GM18526 (cell line): ENCODE results near the gene TMEM42.

Source experiments
- POLR2A ChIP-seq: IDR thresholded peaks from 3 replicates; pipeline ENCODE4 v1.6.1; 2011; ENCODE audit not compliant: insufficient read length; ENCODE audit errors: extremely low read depth

TMEM42 gene

DNA sequence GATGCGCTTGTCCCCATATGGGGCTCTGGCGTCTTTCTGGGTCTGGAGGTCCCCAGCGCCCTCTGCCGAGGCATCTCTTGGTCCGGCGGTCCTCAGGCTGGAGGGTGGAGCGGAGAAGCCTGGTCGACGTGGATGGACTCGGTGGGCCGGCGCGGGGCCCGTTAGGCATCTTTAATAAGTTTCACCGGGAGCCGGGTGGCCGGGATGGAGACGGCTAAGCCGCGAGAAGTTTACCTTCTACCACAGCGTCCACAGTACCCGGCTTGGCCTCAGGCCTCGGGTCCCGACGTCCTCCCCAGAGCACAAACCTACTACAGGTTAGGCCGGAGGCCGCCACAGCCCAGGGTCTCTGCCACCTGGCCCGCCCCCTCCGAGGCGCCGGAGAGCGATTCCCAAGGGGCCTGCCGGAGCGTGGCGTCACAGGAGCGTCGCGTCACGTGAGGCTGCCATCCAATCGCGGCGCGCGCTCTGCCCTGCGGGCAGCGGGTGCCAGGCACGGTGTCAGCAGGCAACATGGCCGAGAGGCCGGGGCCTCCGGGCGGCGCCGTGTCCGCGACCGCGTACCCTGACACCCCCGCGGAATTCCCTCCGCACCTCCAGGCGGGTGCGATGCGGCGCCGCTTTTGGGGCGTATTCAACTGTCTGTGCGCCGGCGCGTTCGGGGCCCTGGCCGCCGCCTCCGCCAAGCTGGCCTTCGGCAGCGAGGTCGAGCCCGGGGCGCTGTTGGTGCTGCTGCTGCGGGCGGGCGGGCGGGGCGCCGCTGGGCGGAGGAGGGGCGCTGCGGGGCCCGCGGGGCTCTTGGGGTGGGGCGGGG lies at the start of gene TMEM42:
TSS of gene TMEM42 (plus strand) at position 501 of the 814 bp plus-strand sequence. CDS start at position 514, 13 bp downstream.
- TF ChIP-seq POLR2A, result peak; percentile 90

DNA sequence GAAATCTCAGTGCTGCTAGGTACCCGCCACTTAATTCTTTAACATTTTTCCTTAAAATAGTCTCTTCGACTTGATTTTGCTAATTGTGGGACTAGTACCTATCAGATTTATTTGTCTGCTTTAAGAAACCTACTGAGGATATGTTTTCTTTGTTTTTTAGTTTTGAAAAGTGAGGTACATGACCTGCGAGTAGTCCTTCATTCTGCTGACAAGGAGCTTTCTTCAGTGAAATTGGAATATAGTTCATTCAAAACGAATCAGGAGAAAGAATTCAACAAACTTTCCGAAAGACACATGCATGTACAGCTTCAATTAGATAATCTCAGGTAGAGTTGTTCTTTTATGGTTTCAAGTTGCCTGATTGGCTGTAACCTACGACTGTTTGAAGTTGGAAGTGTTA lies 47.0 kb upstream of the TMEM42 start:
- TF ChIP-seq POLR2A, result no peak

DNA sequence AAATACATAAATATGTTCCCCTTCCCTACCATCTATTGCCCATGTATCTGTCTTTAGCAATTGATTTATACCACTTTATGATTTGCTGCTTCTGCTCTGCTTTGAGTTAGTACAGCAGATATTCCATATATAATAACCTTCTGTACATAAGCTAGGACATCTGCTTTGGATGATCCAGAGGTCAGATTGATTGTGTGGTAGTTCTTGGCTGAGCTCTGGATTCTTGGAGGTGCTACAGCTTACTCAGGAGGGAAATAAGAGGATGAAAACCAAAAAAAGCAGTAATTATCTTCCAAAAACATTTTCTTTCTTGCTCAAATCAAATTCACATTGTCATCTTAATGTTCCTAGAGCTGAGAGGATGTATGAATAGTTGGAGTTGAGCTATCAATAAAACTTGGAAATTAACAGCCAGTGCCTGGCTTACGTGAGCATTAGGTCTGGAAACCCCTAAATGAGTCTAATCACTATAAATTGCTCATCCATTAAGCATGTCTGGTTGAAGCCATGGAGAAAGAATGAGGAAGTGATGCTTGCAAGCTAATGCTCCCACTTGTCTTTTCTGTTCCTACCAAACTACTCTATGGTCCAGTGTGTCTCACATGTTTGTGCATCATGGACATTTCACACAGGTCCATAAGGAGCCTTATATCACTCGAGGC lies 36.3 kb upstream of the TMEM42 start:
- no peak for TF ChIP-seq POLR2A

DNA sequence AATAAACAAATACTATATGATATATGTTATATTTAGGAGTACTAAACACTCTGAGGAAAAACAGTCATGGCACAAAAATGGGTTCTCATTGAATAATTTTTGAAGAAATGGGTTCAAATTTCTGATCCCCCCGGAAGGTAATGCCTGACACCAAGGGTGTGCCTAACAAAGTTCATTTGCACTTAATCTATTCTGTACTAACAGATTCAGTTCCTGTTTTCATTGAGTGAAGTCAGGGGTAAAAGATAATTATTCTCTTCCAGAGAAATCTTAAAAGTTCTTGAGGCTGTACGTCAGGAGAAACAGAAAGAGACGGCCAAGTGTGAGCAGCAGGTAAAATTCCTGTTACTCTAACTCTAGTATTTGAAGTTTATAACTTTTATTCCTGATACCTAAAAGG lies 34.5 kb upstream of the TMEM42 start:
- TF ChIP-seq POLR2A, result no peak

DNA sequence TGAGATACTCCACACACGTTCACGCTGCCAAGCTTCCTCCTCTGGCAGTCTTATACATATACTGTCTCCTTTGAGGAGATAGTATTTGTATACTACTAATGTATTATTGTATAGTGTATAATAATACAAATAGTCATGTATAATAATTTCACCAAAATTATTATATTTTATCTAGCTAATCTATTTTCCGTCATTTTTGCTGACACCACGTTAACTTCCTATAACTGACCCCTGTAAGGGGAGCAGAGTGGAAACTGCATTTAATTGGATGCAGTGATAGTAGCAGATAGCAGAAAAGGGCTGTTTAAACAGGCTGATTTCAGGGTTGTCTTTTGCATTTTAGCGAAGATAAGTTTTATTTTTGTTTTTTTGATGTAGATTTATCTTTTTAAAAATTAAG lies 30.5 kb upstream of the TMEM42 start:
- TF ChIP-seq POLR2A, result no peak

DNA sequence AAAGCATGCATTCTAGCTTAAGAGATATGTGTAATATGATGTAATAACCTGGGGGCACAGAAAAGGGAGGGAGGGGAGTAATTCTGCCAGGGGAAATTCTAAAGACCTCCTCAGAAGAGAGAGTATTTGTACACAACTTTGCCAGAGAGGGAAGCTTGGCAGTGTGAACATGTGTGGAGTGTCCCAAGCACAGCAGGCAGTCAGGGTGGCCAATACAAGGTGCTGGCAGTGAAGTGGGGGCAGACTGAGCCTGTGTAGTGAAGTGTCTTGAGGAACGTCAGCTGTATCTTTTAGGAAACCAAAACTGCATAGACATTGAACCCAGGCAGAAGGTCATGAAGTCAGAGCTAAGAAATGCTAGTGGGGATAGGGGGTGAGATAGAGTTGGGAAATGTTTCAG lies 29.7 kb upstream of the TMEM42 start:
- TF ChIP-seq POLR2A, result no peak

DNA sequence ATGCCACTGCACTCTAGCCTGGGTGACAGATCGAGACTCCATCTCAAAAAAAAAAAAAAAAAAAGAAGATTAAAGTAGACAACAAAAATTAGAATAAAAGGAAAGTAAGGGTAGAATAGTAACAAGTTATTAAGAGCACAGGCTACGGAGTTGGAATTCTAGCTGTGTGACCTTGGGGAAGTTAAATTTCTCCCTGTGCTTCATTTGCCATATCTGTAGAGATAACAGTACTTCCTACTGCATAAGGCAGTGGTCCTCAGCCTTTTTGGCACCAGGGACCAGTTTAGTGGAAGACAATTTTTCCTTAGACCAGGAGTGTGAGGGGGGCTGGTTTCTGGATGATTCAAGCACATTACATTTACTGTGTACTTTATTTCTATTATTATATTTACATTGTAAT lies 28.7 kb upstream of the TMEM42 start:
- TF ChIP-seq POLR2A, result no peak

DNA sequence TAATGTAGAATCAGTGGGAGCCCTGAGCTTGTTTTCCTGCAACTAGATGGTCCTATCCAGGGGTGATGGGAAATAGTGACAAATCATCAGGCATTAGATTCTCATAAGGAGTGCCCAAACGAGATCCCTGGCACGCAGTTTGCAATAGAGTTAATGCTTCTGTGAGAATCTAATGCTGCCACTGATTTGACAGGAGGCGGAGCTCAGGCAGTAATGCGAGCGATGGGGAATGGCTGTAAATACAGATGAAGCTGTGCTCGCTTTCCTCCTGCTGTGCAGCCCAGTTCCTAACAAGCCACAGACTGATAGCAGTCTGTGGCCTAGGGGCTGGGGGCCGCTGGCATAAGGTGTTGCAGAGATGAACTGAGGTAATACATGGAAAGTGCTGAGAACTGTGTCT lies 28.3 kb upstream of the TMEM42 start:
- no peak for TF ChIP-seq POLR2A

DNA sequence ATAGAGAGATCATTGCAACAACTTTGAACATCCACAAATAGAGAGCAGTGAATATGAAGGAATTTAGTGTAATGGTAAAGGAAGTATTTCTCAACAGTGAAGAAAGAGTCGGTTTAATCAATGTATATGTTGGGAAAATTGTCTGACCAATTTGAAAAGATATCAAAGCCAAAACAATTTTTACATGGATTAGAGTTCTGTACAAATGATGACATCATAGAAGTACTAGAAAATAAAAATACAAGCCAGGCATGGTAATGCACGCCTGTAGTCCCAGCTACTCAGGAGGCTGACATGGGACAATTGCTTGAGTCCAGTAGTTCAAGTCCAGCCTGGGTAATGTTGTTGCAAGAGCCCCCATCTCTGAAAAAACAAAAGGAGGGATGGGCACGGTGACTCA lies 26.0 kb upstream of the TMEM42 start:
- TF ChIP-seq POLR2A, result no peak

DNA sequence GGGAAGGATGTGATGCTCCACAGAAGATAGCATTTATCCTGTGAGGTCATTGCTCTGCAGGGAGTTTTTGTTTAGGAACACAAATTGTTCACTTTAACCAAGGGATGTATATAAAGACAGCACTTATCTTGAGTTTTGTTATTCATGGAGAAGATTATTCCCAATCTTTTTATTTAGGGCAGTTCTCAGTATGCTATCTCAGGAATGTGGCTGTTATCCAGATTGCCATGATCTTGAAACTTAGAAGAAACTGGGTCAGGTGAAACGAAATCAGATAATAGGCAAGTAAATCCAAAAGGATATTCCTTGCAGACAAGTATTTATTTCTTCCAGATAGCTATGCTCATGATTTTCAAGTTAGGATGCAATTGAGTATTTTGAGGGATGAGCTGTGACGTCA lies 19.3 kb upstream of the TMEM42 start:
- no peak for TF ChIP-seq POLR2A

DNA sequence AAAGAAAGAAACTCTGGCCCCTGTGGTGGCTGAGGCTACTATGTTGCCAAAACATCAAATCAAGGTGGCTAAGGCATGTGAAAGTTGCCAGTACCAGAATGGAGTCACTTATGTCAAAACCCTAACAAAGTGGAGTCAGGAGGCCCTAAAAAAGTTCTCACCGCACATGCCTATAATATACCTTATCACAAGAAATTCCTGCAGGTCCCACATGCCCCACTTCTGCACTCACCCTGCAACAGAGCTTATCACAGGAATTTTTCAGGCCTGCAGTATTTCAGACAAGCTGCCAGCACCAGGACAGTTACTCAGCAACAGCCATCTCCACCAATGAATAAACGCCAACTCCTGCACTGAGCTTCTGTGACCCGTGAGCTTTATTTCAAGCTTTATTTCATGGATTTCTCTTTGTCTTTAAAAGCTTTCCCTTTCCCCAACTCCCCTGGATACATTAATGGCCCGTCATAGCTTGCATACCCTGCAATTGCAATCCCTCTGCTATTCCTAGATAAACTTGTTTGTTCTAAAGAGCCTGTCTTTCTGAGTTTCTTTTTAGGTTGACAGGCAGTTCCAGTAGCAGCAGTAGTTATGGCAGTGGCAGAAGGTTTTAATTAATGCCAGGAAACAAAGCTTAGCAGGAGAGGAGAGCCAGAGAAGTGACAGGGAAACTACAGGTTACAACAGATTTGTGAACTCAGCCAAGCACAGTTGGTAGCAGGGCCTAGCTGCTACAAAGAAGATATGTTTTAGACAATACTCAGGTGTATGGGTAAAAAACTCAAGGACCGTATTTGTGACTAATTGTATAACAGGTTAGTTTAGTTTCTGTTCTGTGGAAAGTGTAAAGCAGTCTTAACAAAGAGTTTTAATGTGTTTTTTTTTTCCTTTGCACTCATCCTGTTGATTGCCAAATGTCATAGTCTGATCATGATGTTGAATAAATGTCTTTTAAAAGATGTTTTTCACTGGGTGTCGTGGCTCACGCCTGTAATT lies 15.9 kb upstream of the TMEM42 start:
- TF ChIP-seq POLR2A, result no peak

DNA sequence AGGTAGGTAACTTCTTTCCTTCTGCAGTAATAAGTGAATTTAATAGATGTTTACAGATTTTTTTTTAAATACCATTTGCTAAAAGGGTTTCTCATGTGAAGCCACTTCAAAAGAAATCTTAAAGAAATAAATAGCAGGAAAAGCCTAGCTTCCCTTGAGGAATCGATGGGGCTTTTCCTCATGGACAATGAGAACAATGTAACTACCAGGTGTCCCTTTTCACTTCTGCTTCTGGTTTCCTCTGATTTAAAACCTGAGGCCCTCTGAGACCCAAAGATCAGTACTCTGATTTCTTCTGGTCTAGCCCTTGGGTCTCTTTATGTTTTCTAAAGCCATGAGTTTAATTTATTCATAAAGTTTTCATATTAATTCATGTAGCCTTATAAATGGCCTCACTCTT lies 13.1 kb upstream of the TMEM42 start:
- TF ChIP-seq POLR2A, result no peak

DNA sequence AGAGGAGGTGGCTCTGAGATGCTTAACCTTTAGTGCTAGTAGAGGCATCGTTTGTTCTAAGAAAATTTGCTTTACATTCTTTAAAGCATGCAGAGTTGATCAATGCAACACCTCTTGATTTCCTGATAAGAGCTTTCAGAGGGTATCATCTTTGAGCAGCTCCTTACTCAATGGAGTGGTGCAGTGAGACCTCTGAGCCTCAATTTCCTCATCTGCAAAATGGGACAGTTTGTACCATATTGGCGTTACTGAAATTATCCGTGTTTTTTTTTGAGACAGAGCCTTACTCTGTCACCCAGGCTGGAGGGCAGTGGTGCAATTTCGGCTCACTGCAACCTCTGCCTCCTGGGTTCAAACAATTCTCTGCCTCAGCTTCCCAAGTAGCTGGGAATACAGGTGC lies 1.6 kb upstream of the TMEM42 start:
- no peak for TF ChIP-seq POLR2A

DNA sequence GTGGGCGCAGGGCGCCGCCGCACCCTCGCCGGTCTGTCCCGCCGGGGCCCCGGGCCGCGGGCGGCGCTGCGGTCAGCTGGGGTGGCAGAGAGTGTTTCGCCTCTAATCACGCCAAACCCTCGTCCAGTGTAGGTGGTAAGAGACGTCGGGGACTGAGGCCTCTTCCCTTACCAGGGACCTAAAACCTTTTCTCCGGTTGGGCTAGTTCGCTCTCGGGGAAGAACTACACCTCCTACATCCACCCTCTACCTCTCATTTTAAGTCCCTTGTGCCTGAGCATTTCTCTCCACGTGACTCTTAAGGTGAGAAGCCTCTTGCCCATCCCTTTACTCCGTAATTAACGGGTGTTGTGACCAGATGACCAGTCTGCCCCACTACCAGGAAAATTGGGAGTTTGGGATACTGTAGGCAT lies 520 bp downstream of the TMEM42 start:
- TF ChIP-seq POLR2A, result no peak

DNA sequence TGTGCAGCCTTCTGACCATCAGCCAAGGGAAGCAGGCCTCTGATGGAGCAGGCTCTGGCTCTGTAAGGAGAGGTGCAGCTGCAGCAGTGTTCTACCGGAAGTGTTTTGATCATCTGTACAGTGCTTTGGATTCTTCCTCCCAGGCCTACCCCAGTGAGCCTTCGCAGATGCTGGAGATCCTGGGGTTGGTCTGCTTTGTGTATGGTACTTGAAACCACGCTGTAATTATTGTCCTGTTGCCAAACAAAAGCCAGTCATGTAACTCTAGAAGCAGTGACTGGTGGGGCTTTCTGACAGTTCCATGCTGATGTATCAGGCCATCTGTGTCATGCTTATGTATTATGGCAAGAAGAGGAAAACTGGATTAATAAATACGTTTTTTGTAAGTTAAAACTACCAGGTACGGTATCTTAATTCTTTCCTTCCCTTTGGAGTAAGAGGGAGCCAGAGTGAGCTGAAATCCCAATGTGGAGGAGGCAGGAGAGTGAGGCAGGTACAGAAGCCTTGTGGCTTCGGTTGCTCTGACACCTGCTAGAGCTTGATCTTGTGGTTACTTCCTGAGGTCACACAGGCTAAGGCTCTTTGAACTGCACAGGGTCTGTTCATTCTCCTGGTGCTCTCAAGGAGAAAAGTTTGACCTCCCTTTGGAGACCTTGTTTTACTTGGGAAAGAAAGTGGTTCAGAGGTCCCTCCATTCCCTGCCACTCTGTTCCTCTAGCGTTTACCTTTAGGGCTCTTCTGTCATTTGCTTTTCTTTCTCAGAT lies 3.7 kb downstream of the TMEM42 start:
- TF ChIP-seq POLR2A, result no peak
